Astrocyte (in vitro differentiated cells and primary cell): Measurements from ENCODE around the gene FEV. TPM values are rescaled to one million over a fixed set of nuclear protein-coding genes. Genes with fewer than 3 reads are reported as not detected.

Experiments used
- DNase-seq: peaks from one replicate; pipeline ENCODE4 v3.0.0-alpha.2; 2010; ENCODE audit warnings: low read depth
- FAIRE-seq: peaks from 2 replicates; lab custom pipeline; 2011; peaks lifted over from hg19 to GRCh38; lab: Jason Lieb, UNC
- H2AFZ ChIP-seq: 2 replicates; pipeline ENCODE4 v1.6.0; 2012; ENCODE audit warnings: low read depth, low read length, inconsistent platforms
- H3K27ac ChIP-seq: 2 replicates; pipeline ENCODE4 v1.5.1; 2011; ENCODE audit warnings: low read depth, low read length, inconsistent platforms
- H3K27me3 ChIP-seq: 2 replicates; pipeline ENCODE4 v1.6.0; 2011; ENCODE audit warnings: low read length, inconsistent platforms; ENCODE audit not compliant: insufficient read depth
- H3K36me3 ChIP-seq: 2 replicates; pipeline ENCODE4 v1.5.1; 2011; ENCODE audit warnings: low read length, inconsistent platforms; ENCODE audit not compliant: insufficient read depth
- H3K4me1 ChIP-seq: 2 replicates; pipeline ENCODE4 v1.5.1; 2011; ENCODE audit warnings: low read length, inconsistent platforms; ENCODE audit not compliant: insufficient read depth
- H3K4me2 ChIP-seq: 2 replicates; pipeline ENCODE4 v1.6.0; 2012; ENCODE audit warnings: low read length, inconsistent platforms
- H3K4me3 ChIP-seq: 2 replicates; pipeline ENCODE4 v1.5.1; 2011; ENCODE audit warnings: low read depth, mild to moderate bottlenecking, low read length, inconsistent platforms; ENCODE audit not compliant: insufficient read depth
- H3K79me2 ChIP-seq: 2 replicates; pipeline ENCODE4 v1.6.0; 2012; ENCODE audit warnings: mild to moderate bottlenecking, low read length, inconsistent platforms; ENCODE audit not compliant: insufficient read depth
- H3K9ac ChIP-seq: 2 replicates; pipeline ENCODE4 v1.6.0; 2012; ENCODE audit warnings: mild to moderate bottlenecking, low read length, inconsistent platforms
- H3K9me3 ChIP-seq: 2 replicates; pipeline ENCODE4 v1.5.1; 2012; ENCODE audit warnings: low read depth, mild to moderate bottlenecking, low read length, inconsistent platforms; ENCODE audit not compliant: insufficient read depth
- H4K20me1 ChIP-seq: 2 replicates; pipeline ENCODE4 v1.6.0; 2012; ENCODE audit warnings: low read length, inconsistent platforms; ENCODE audit not compliant: insufficient read depth
- H3K27ac Mint-ChIP-seq: one replicate; pipeline ENCODE4 v1.8.0; 2021; ENCODE audit warnings: mild to moderate bottlenecking, mixed read lengths; ENCODE audit not compliant: unreplicated experiment
- H3K27me3 Mint-ChIP-seq: one replicate; pipeline ENCODE4 v1.8.0; 2021; ENCODE audit warnings: low read depth, mixed read lengths; ENCODE audit not compliant: unreplicated experiment
- H3K36me3 Mint-ChIP-seq: one replicate; pipeline ENCODE4 v1.8.0; 2021; ENCODE audit warnings: low read depth, mixed read lengths; ENCODE audit not compliant: unreplicated experiment
- H3K4me1 Mint-ChIP-seq: one replicate; pipeline ENCODE4 v1.8.0; 2021; ENCODE audit warnings: low read depth, mixed read lengths; ENCODE audit not compliant: unreplicated experiment
- H3K4me3 Mint-ChIP-seq: one replicate; pipeline ENCODE4 v1.8.0; 2021; ENCODE audit warnings: mild to moderate bottlenecking, moderate library complexity, mixed read lengths; ENCODE audit not compliant: unreplicated experiment
- H3K9me3 Mint-ChIP-seq: one replicate; pipeline ENCODE4 v1.8.0; 2021; ENCODE audit warnings: mild to moderate bottlenecking, mixed read lengths; ENCODE audit not compliant: unreplicated experiment
- CTCF ChIP-seq: IDR thresholded peaks from 2 replicates; pipeline ENCODE4 v1.5.1; 2011; ENCODE audit warnings: low read depth, mild to moderate bottlenecking, inconsistent platforms, low read length, moderate library complexity; ENCODE audit not compliant: insufficient read depth
- EZH2 ChIP-seq: IDR thresholded peaks from 2 replicates; pipeline ENCODE4 v1.6.1; 2012; ENCODE audit warnings: mild to moderate bottlenecking, low read length, inconsistent platforms; ENCODE audit not compliant: insufficient read depth
- total RNA-seq: library from RNA; stranded (reverse); gene quantifications from 2 replicates; pipeline ENCODE4 v1.2.1, GENCODE V29; 2021

Gene FEV
- total RNA-seq, 1 donor from 2014 or later: not detected

GRCh38 chr2:218998414-218999002, 13.5 kb upstream of the FEV start:
- H3K36me3 ChIP-seq: no peaks in the 10 kb centered on the region
- no peak overlapping the region for H3K4me3 Mint-ChIP-seq
- no peak overlapping the region for H3K4me3 ChIP-seq
- peaks cover 1% of the 10 kb centered on the region for H3K9me3 Mint-ChIP-seq
- H3K79me2 ChIP-seq: no peaks in the 10 kb centered on the region
- peaks cover 78% of the 10 kb centered on the region for H3K27me3 ChIP-seq
- H3K27ac ChIP-seq: no peak overlapping the region
- DNase-seq: no peak
- H3K27ac Mint-ChIP-seq: no peak overlapping the region
- H3K9me3 ChIP-seq: no peaks in the 10 kb centered on the region
- H4K20me1 ChIP-seq: no peaks in the 10 kb centered on the region
- H3K27me3 Mint-ChIP-seq: peaks cover 75% of the 10 kb centered on the region
- no peak overlapping the region for H3K9ac ChIP-seq
- no peak overlapping the region for H3K4me2 ChIP-seq
- no peak for FAIRE-seq
- no peaks in the 10 kb centered on the region for H3K36me3 Mint-ChIP-seq
- H2AFZ ChIP-seq: no peak overlapping the region
- peaks cover 4% of the 10 kb centered on the region for H3K4me1 ChIP-seq
- TF ChIP-seq EZH2 (no peak), CTCF (no peak)
- peaks cover 7% of the 10 kb centered on the region for H3K4me1 Mint-ChIP-seq

GRCh38 chr2:218997731-218998130, 12.7 kb upstream of the FEV start:
- no peaks in the 10 kb centered on the region for H3K79me2 ChIP-seq
- H3K9me3 ChIP-seq: no peaks in the 10 kb centered on the region
- H3K36me3 Mint-ChIP-seq: no peaks in the 10 kb centered on the region
- no peaks in the 10 kb centered on the region for H3K36me3 ChIP-seq
- H3K27ac Mint-ChIP-seq: no peak overlapping the region
- H3K4me2 ChIP-seq: no peak overlapping the region
- TF ChIP-seq EZH2: no peak
- TF ChIP-seq CTCF: no peak
- no peak overlapping the region for H3K4me3 Mint-ChIP-seq
- FAIRE-seq: no peak
- H3K27ac ChIP-seq: no peak overlapping the region
- H3K4me1 Mint-ChIP-seq: peaks cover 6% of the 10 kb centered on the region
- H3K4me3 ChIP-seq: no peak overlapping the region
- no peak overlapping the region for H3K9ac ChIP-seq
- H3K27me3 ChIP-seq: peaks cover 78% of the 10 kb centered on the region
- peaks cover 9% of the 10 kb centered on the region for H3K4me1 ChIP-seq
- H2AFZ ChIP-seq: no peak overlapping the region
- H3K27me3 Mint-ChIP-seq: peaks cover 71% of the 10 kb centered on the region
- H3K9me3 Mint-ChIP-seq: no peaks in the 10 kb centered on the region
- no peak for DNase-seq
- H4K20me1 ChIP-seq: no peaks in the 10 kb centered on the region

GRCh38 chr2:218996937-218997336, 12.0 kb upstream of the FEV start:
- Mint-ChIP-seq H3K27me3 (peaks cover 74% of the 10 kb centered on the region), H3K36me3 (no peaks in the 10 kb centered on the region), H3K4me1 (peaks cover 4% of the 10 kb centered on the region), H3K9me3 (no peaks in the 10 kb centered on the region), H3K4me3 (no peak overlapping the region), H3K27ac (no peak overlapping the region)
- H3K79me2 ChIP-seq: no peaks in the 10 kb centered on the region
- peaks cover 9% of the 10 kb centered on the region for H3K4me1 ChIP-seq
- peaks cover under 1% of the 10 kb centered on the region for H4K20me1 ChIP-seq
- no peak for DNase-seq
- no peak overlapping the region for H3K4me3 ChIP-seq
- no peak for TF ChIP-seq CTCF
- TF ChIP-seq EZH2: no peak
- H3K27me3 ChIP-seq: peaks cover 79% of the 10 kb centered on the region
- H3K27ac ChIP-seq: no peak overlapping the region
- H3K9ac ChIP-seq: no peak overlapping the region
- no peak overlapping the region for H2AFZ ChIP-seq
- no peaks in the 10 kb centered on the region for H3K9me3 ChIP-seq
- no peak overlapping the region for H3K4me2 ChIP-seq
- no peak for FAIRE-seq
- no peaks in the 10 kb centered on the region for H3K36me3 ChIP-seq
